Thyroid gland (tissue), 4 donors: ENCODE measurements around the gene ISYNA1.

Experiments
- POLR2A ChIP-seq, 2 donors: fragments of 450-650 bp; IDR thresholded peaks; one replicate each; pipeline ENCODE4 v1.6.1; 2017; ENCODE audit warnings: antibody characterized with exemption in 2 of 2, mild to moderate bottlenecking in 2 of 2, moderate library complexity in 1 of 2
- TF ChIP-seq, protein P1 (sequence below), 6 experiments: fragments of 200-600 bp in 3 of 6; fragments of 450-650 bp in 3 of 6; sonication (generic) in 3 of 6; IDR thresholded peaks; one replicate each; pipeline ENCODE4 v1.5.1; 2016 to 2019; ENCODE audit warnings: antibody characterized with exemption in 6 of 6, mild to moderate bottlenecking in 2 of 6, inconsistent platforms in 1 of 6, moderate library complexity in 1 of 6

DNA sequence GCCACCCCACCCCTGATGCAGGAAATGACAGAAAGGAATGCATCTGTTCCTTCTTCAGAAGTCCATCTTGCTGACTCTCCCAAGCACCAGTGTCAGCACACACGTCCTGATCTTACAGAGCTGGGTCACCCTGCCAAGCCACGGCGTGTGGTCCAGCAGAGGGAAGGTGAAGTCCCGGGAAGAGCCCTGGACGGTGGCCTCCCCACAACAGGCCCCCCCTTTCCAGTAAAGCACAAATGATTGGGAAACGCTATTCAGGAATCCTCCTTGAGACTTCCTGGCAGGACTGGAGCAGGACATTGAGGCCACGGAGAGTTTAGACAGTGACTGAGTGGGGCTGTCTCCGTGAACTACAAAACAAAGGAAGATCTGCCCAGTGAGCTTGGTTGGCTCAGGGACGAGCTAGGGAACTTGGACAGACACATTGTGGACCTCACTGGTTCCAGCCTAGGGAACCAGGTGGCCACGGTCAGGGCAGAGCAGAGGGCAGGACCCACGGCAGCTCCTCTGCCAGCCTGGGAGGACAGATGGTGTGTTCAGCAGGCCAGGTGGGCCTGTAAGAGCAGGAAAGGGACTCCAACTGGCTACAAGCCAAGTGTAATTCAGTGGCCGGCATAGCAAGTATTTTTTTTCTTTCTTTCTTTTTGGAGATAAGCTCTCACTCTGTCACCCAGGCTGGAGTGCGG lies 42.2 kb upstream of the ISYNA1 start:
- TF ChIP-seq, protein P1, sequence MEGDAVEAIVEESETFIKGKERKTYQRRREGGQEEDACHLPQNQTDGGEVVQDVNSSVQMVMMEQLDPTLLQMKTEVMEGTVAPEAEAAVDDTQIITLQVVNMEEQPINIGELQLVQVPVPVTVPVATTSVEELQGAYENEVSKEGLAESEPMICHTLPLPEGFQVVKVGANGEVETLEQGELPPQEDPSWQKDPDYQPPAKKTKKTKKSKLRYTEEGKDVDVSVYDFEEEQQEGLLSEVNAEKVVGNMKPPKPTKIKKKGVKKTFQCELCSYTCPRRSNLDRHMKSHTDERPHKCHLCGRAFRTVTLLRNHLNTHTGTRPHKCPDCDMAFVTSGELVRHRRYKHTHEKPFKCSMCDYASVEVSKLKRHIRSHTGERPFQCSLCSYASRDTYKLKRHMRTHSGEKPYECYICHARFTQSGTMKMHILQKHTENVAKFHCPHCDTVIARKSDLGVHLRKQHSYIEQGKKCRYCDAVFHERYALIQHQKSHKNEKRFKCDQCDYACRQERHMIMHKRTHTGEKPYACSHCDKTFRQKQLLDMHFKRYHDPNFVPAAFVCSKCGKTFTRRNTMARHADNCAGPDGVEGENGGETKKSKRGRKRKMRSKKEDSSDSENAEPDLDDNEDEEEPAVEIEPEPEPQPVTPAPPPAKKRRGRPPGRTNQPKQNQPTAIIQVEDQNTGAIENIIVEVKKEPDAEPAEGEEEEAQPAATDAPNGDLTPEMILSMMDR (IDR thresholded peaks at IDR 0.05) = no peak
- TF ChIP-seq POLR2A (IDR thresholded peaks at IDR 0.05) = no peak
